Measurements from ENCODE around the gene RAD51D.

Gene RAD51D

GRCh38 chr17:35089586-35090296 is 29.9 kb downstream of the RAD51D start:
- no peak for DNase-seq

DNA sequence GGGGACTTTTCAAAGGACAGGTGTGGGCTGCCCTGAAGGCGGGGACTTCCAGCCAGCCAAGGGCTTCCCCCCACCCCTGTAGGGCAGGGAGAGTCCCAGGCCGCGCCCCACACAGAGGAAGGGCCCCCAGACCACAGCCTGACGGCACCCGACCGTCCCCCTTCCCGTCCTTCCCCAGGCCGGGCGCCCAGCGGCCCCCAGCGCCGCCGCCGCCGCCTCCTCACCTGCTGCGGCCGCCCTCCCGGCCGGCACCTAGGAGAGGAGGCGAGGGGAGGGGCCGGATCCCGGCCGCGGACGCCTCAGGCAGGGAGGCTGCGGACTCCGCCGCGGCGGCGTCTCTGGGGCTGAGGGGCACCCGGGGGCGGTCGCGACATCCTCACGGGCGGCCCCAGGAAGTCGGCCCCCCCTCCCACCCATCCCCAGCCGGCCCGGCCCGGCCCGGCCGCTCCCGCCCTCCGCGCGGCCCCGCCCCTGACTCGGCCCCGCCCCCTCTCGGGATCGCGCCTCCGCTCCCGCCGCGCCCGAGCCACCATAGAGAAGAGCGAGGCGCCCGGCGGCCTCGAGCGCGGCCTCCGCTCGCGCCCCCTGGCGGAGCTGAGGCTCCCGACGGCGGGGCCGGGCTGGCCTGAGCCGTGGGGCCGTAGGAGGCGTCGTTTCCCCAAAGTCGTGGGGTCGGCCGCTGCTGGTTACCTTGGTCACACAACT is 30.6 kb downstream of the RAD51D start:
- DNase-seq: peak; percentile 54

- DNase-seq: no peak
Measured at GRCh38 chr17:35088356-35088880, 31.2 kb downstream of the RAD51D start.

DNA sequence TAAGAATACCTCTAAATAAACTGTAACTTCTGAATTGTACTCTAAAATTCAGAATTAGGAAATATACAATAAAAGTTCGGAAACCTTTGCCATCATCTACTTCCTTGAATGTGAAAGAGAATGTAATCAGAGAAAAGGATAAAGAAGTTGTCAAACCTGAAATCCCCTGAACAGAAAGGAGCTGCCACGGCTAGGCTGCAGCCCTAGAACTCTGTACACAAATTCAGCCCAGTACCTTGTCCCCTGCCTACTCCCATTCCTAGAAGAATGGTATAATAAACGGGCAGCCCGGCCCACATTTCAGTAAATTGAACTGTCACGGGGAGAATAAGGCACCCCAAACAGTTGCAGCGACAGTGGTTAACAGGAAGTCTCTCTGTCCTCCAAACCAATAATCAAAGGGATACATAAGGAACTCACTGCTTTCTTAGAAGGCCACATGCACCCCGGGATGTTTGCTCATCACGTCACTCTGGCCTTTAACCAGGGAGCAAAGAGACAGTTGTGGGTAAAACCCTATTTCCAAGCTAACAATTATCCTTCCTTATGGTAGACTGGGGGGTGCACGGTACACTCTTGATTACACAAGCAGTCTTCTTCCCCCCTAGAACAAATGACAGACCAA is 31.8 kb downstream of the RAD51D start:
- DNase-seq: no peak

GRCh38 chr17:35086931-35087573 is 32.6 kb downstream of the RAD51D start:
- DNase-seq: no peak

- no peak for DNase-seq
Measured at GRCh38 chr17:35086164-35086563, 33.5 kb downstream of the RAD51D start.

GRCh38 chr17:35084987-35085386 is 34.7 kb downstream of the RAD51D start:
- no peak for DNase-seq

DNA sequence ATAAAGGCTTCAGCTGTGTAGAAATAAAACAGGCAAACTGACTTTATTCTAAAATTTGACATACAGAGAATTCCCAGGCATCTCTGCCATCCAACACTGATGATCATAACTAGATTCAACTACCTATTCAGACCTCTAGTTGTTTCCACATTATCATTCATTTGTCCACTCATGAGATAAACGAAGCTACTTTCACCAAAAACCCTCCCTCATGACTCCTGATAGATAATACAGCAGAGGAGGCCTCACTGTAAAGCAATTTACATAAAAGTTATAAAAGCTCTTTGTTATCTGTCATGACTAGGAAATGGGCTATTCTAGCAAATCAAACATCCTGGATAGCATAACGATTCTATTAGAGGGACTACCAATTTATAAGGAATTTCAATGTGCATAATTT is 36.6 kb downstream of the RAD51D start:
- DNase-seq: peak; percentile 46

GRCh38 chr17:35082073-35082657 is 37.5 kb downstream of the RAD51D start:
- DNase-seq: peak; percentile 47

DNA sequence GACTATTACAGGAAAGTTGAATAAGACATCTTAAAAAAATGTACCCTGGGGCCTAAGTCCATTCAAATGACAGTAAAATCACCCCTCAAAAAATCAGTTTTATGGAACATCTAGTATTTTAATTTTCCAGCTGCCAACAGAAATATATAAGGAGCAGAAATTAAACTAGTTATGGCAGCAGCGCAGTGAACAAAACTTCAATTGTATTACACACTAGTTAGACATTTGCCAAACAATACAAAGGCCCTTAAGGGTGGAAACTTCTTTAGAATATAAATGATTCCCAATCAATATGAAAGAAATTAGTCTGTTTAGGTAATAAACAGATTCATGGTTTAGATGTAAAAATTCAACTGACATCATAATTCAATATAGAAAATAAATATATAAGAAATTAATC is 38.0 kb downstream of the RAD51D start:
- no peak for DNase-seq

DNA sequence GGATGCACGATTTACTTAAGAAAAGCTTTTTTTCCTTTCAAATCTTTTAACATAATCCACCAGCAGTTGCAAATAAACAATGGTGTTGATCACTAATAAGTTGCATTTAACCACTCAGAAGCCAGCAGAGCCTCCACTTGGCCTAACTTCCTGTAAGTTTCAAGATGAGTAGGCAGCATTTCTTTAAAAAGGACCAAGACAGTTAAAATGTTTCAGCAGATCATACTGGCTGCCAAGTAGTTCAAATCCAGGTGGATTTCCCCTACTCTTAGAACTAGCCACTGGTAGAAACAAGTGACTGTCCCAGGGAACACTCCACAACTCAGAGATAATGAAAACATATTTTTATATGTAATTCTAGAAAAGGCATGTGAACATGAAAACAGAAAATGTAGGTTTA is 39.1 kb downstream of the RAD51D start:
- no peak for DNase-seq

DNA sequence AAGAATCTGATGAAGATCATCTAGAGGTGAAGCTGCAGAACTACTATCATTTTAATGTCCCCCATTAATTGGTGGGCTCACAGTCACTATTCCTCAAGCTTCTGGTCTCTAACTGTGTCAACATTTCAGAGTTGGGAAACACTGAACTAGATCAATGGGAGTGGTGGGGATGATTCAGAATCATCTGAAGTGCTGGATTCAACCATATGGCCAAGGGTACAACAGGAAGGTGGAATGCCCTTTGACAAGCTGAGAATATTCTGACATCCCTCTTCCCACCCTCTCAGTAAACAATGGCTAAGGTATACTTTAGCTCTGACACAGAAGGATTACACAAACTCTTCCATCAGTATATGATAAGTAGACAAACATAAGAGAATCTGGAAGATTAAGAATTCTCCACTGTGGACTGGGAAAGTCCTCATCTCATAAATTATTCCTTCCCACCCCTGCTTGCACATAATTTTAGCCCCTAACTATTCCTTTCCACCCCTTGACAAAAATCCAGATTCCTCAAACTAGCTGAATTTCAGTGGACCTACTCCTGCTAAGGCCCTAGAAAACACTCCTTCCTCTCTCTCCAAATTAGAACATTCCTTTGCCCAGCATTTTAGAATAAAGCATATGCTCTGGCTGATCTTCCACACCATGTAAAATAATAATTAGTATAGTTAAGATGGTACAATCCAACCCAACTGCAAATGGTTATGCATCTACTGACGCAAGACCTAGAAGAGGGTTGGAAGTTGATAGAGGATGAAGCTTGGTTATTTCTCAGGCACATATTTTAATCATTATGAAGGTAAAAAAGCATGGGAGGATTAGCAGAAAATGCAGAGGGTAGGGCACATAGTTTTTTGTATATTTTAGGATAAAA is 39.9 kb downstream of the RAD51D start:
- no peak for DNase-seq

GRCh38 chr17:35076874-35077273 is 42.8 kb downstream of the RAD51D start:
- no peak for DNase-seq

DNA sequence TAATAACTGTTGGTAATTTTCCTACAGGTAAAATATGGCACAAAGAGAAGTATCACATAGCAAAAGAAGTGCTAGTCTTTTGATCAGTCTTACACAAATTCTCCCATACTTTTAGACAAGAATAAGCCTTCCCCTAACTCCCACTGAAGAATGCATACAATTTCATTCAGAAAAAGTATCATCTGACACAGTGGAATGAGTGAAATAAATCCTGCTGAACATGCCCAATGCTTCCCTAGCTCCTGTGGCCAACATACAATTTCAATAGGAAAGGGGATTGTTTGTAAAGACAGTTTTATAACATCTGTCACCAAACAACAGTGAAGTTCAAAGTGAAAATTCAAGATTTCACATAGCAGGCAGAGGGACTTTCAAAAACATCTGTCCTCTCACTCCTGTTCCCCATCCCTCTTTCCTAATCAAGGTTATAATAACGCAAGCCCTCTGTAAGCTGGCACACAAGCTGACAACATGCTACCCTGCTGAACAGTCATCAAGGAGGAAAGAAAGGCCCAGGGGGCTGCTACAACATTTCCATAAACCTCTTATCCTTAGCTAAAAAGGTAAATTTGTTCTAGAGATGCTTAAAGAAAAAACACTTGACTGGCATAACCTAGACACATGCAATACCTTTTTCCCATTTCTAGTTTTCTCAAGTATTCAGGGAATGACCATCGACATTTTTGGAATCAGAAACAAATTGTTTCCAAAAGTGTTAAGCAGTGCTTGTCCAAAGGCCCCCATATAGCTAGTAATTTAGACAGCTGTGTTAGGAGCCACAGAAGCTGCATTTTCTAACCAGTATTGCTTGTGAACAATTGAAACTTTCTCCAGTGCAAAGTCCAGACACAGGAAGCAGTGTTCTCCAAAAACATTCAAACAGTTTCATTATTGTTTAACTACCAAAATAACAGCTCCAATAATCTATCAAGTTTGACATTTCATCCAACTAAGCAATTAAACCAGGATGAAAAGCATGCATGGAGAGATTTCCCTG is 44.7 kb downstream of the RAD51D start:
- DNase-seq: no peak

GRCh38 chr17:35073991-35074627 is 45.6 kb downstream of the RAD51D start:
- DNase-seq: no peak

- DNase-seq: peak; percentile 40
Measured at GRCh38 chr17:35073183-35073790, 46.4 kb downstream of the RAD51D start.

DNA sequence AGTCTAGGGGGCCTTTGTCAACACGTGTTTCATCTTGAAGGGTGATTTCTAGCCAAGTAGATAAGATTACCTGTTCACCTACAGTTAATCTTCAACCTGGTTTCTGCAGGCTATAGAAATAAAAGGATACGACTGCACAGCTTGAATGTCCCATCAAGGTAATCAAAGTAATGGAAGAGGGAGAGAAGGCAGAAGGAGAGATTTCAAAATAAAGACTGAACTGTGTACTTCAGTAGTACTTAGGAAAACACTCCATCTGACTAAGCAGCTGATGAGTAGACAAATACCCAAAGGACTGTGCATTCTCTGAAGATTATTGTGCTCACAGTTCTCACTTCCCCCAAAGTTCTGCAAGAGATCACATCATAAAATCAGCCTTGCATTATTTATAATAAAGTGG is 50.3 kb downstream of the RAD51D start:
- no peak for DNase-seq

DNA sequence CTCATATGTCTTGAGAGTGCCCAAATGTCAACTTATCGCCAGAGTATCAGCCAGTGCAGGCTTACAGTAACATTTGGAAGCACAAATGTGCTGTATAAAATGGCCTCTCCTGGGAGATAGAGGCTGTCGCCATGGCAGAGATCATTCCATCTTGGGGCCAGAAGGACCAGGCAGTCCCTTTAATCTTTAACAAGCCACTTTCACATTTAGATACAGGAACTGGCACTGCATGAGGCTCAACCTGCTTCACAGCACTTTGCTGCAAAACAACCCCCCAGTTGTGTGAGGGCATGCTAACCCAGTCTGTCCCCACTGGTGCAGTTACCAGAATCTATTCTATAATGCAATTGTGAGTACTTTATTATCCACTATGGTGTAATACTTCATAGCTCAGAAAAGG is 51.4 kb downstream of the RAD51D start:
- no peak for DNase-seq

DNA sequence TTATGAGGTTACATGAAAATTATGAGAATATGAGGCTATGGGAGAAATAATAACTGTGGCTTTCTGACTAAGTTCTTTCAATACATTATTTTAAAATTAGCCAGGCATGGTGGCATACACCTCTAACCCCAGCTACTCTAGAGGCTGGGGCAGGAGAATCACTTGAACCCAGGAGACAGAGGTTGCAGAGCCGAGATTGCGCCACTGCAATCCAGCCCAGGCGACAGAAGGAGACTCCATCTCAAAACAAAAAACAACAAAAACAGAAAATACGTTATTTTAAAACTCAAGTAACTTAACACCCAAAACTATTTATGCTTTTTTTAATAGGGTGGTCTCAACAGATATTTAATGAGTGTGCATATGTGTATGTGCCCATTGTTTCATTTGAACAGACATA is 53.8 kb downstream of the RAD51D start:
- no peak for DNase-seq
